ENCODE data around the gene MSN. TPM values are rescaled to one million over a fixed set of nuclear protein-coding genes. Genes with fewer than 3 reads are reported as not detected.

MSN gene
- total RNA-seq, 1 experiment from 2014 or later: 119 TPM

DNA sequence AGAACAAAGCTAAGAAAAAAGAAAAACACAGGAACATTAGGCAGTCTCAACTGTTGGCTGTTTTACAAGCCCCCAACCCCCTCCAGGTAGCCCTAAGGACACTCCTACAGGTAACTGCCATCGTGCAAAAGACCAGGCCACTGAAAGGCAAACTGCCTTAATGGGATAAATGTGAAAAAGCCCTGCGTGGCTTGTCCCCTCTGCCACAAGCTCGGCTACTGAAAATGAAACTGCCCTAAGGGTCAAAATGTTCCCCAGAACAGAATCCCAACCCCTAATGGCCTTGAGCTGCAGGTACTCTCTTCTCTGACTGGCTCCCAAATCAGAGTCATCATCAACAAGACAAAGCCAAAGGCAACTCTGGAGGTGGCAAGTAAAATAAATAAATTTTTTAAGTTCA, 84.8 kb downstream of the MSN start:
- H3K27me3 ChIP-seq (ENCODE audit: insufficient read depth, low read length): no peaks in the 10 kb centered on the region
- no peaks in the 10 kb centered on the region for H4K20me1 ChIP-seq (ENCODE audit: insufficient read depth)
- intact Hi-C loops (cut with micrococcal nuclease): no loop called here
- TF ChIP-seq TCF7L2 (IDR thresholded peaks at IDR 0.05; ENCODE audit: borderline replicate concordance, extremely low read depth, insufficient read depth, insufficient read length): no peak
- TF ChIP-seq, protein P1, sequence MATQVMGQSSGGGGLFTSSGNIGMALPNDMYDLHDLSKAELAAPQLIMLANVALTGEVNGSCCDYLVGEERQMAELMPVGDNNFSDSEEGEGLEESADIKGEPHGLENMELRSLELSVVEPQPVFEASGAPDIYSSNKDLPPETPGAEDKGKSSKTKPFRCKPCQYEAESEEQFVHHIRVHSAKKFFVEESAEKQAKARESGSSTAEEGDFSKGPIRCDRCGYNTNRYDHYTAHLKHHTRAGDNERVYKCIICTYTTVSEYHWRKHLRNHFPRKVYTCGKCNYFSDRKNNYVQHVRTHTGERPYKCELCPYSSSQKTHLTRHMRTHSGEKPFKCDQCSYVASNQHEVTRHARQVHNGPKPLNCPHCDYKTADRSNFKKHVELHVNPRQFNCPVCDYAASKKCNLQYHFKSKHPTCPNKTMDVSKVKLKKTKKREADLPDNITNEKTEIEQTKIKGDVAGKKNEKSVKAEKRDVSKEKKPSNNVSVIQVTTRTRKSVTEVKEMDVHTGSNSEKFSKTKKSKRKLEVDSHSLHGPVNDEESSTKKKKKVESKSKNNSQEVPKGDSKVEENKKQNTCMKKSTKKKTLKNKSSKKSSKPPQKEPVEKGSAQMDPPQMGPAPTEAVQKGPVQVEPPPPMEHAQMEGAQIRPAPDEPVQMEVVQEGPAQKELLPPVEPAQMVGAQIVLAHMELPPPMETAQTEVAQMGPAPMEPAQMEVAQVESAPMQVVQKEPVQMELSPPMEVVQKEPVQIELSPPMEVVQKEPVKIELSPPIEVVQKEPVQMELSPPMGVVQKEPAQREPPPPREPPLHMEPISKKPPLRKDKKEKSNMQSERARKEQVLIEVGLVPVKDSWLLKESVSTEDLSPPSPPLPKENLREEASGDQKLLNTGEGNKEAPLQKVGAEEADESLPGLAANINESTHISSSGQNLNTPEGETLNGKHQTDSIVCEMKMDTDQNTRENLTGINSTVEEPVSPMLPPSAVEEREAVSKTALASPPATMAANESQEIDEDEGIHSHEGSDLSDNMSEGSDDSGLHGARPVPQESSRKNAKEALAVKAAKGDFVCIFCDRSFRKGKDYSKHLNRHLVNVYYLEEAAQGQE (IDR thresholded peaks at IDR 0.05; ENCODE audit: low read depth): no peak
- no peak for TF ChIP-seq EGR1 (IDR thresholded peaks at IDR 0.05; ENCODE audit: low read depth)
- no peaks in the 10 kb centered on the region for H3K9me2 ChIP-seq (ENCODE audit: insufficient read depth)
- H3K27ac ChIP-seq (ENCODE audit: low read depth, low read length): no peak overlapping the region
- H3K9me3 ChIP-seq (ENCODE audit: control insufficient read depth in 1 of 2, insufficient read depth in 1 of 2, low read depth in 1 of 2, low read length in 2 of 2): no peaks in the 10 kb centered on the region
- DNase-seq (ENCODE audit: low read depth, low spot score): no peak
- ChIA-PET CTCF (no interaction called here), RAD21 (ENCODE audit: low non-redundant PET in 1 of 2, low total read pairs in 2 of 2, uncharacterized antibody in 2 of 2, unreplicated experiment in 2 of 2) (no interaction called here), POLR2A (no interaction called here)
- H3K4me2 ChIP-seq (ENCODE audit: low read length): no peak overlapping the region
- no peak for ATAC-seq
- no TSS peak for BruUV-seq (replicated peaks)
- H3K4me1 ChIP-seq (ENCODE audit: control insufficient read depth in 1 of 2, insufficient read depth in 2 of 2, low read length in 2 of 2): no peaks in the 10 kb centered on the region
- H3K79me2 ChIP-seq (ENCODE audit: insufficient read depth, low read length): no peaks in the 10 kb centered on the region
- no peaks in the 10 kb centered on the region for H3K36me3 ChIP-seq (ENCODE audit: control insufficient read depth in 1 of 2, insufficient read depth in 2 of 2, low read length in 2 of 2)
- no peak overlapping the region for H3K9ac ChIP-seq (ENCODE audit: low read length)
- H2AFZ ChIP-seq (ENCODE audit: low read depth, low read length, poor library complexity, severe bottlenecking): no peak overlapping the region
- no peak overlapping the region for H3K4me3 ChIP-seq (replicated peaks in 1 of 2; ENCODE audit: low read depth in 1 of 2, low read length in 2 of 2)

DNA sequence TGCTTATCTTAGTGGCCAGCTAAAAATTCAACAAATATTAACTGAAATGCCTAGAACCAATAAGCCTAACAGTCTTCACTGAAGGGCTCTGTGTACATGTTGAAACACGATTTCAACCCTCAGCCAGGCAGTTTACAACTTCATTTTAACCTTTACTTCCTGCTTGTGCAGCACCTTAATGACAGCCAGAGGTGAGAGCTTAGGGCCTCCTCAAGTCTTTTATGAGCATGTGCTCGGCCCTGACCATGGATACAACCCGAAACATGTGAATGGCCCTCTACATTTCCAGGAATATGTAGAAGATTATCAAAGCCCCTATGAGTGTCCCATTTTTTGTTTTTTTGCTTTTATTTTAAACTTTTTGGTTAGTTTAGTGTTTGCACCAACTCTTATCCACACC, 88.3 kb downstream of the MSN start:
- Histone ChIP-seq H3K9ac (ENCODE audit: low read length) (no peak overlapping the region), H3K4me1 (ENCODE audit: control insufficient read depth in 1 of 2, insufficient read depth in 2 of 2, low read length in 2 of 2) (no peaks in the 10 kb centered on the region), H3K4me3 (replicated peaks in 1 of 2; ENCODE audit: low read depth in 1 of 2, low read length in 2 of 2) (no peak overlapping the region), H3K27me3 (ENCODE audit: insufficient read depth, low read length) (no peaks in the 10 kb centered on the region), H3K9me3 (ENCODE audit: control insufficient read depth in 1 of 2, insufficient read depth in 1 of 2, low read depth in 1 of 2, low read length in 2 of 2) (no peaks in the 10 kb centered on the region), H3K27ac (ENCODE audit: low read depth, low read length) (no peak overlapping the region), H3K4me2 (ENCODE audit: low read length) (no peak overlapping the region), H2AFZ (ENCODE audit: low read depth, low read length, poor library complexity, severe bottlenecking) (no peak overlapping the region), H4K20me1 (ENCODE audit: insufficient read depth) (no peaks in the 10 kb centered on the region), H3K79me2 (ENCODE audit: insufficient read depth, low read length) (no peaks in the 10 kb centered on the region), H3K9me2 (ENCODE audit: insufficient read depth) (no peaks in the 10 kb centered on the region), H3K36me3 (ENCODE audit: control insufficient read depth in 1 of 2, insufficient read depth in 2 of 2, low read length in 2 of 2) (no peaks in the 10 kb centered on the region)
- ChIA-PET CTCF (no interaction called here), RAD21 (ENCODE audit: low non-redundant PET in 1 of 2, low total read pairs in 2 of 2, uncharacterized antibody in 2 of 2, unreplicated experiment in 2 of 2) (no interaction called here), POLR2A (no interaction called here)
- no TSS peak for BruUV-seq (replicated peaks)
- ATAC-seq (no peak), DNase-seq (ENCODE audit: low read depth, low spot score) (no peak)
- intact Hi-C loops (cut with micrococcal nuclease): no loop called here
- no peak for TF ChIP-seq ZNF274 (IDR thresholded peaks at IDR 0.05; ENCODE audit: low read depth, low read length)
- TF ChIP-seq CBX3 (IDR thresholded peaks at IDR 0.05; ENCODE audit: low read depth): no peak
- no peak for TF ChIP-seq MAX (IDR thresholded peaks at IDR 0.05)
- no peak for TF ChIP-seq TCF7L2 (IDR thresholded peaks at IDR 0.05; ENCODE audit: borderline replicate concordance, extremely low read depth, insufficient read depth, insufficient read length)
- no peak for TF ChIP-seq POLR2A (IDR thresholded peaks at IDR 0.05; ENCODE audit: borderline replicate concordance, extremely low read depth, insufficient read depth, insufficient read length)
- no peak for TF ChIP-seq POLR2AphosphoS5 (IDR thresholded peaks at IDR 0.05; ENCODE audit: low read depth, low read length)
- TF ChIP-seq FOSL1 (IDR thresholded peaks at IDR 0.05; ENCODE audit: low read depth): no peak
- TF ChIP-seq EZH2 (IDR thresholded peaks at IDR 0.05): no peak
- TF ChIP-seq JUND (IDR thresholded peaks at IDR 0.05): no peak
- TF ChIP-seq ZFX (IDR thresholded peaks at IDR 0.05): no peak
- no peak for TF ChIP-seq ZBTB33 (IDR thresholded peaks at IDR 0.05; ENCODE audit: extremely low read depth, insufficient replicate concordance, low read length)
- no peak for TF ChIP-seq EZH2phosphoT487 (IDR thresholded peaks at IDR 0.05; ENCODE audit: borderline replicate concordance)
- no peak for TF ChIP-seq YY1 (IDR thresholded peaks at IDR 0.05; ENCODE audit: extremely low read depth, insufficient replicate concordance, low read depth, low read length)
- no peak for TF ChIP-seq CEBPB (IDR thresholded peaks at IDR 0.05; ENCODE audit: low read depth)
- TF ChIP-seq SIN3A (IDR thresholded peaks at IDR 0.05; ENCODE audit: low read depth): no peak
